ENCODE measurements around the gene SNAPC3. TPM values are rescaled to one million over a fixed set of nuclear protein-coding genes. Genes with fewer than 3 reads are reported as not detected.
"Not testable (repeated sequence)": the region's sequence is repeated elsewhere in the genome, so short reads cannot be mapped to it uniquely, and the experiment has no call there.

SNAPC3 gene
- polyA plus RNA-seq, 2 of the 4 experiments (the other 2 are of a cell fraction) = 28.9 to 35.1 TPM

GRCh38 chr9:15433661-15434060 lies 11.0 kb downstream of the SNAPC3 start (continued):
- TF ChIP-seq, protein P1, sequence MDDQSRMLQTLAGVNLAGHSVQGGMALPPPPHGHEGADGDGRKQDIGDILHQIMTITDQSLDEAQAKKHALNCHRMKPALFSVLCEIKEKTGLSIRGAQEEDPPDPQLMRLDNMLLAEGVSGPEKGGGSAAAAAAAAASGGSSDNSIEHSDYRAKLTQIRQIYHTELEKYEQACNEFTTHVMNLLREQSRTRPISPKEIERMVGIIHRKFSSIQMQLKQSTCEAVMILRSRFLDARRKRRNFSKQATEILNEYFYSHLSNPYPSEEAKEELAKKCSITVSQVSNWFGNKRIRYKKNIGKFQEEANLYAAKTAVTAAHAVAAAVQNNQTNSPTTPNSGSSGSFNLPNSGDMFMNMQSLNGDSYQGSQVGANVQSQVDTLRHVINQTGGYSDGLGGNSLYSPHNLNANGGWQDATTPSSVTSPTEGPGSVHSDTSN (IDR thresholded peaks at IDR 0.05) = no peak

- H3K27ac ChIP-seq = no peak overlapping the region
- TF ChIP-seq BCL3 (IDR thresholded peaks at IDR 0.05) (no peak), RAD21 (conservative IDR thresholded peaks at IDR 0.05 in 1 of 2, IDR thresholded peaks at IDR 0.05 in 1 of 2) (no peak), PHF8 (IDR thresholded peaks at IDR 0.05; ENCODE audit: borderline replicate concordance, low read depth) (no peak), SREBF2 (IDR thresholded peaks at IDR 0.05) (no peak), ESRRA (IDR thresholded peaks at IDR 0.05; ENCODE audit: borderline replicate concordance, low read length) (no peak), JUN (IDR thresholded peaks at IDR 0.05) (no peak), NPAS2 (CRISPR knock-in tag; IDR thresholded peaks at IDR 0.05; ENCODE audit: borderline replicate concordance) (no peak)
- TF ChIP-seq, protein P2, sequence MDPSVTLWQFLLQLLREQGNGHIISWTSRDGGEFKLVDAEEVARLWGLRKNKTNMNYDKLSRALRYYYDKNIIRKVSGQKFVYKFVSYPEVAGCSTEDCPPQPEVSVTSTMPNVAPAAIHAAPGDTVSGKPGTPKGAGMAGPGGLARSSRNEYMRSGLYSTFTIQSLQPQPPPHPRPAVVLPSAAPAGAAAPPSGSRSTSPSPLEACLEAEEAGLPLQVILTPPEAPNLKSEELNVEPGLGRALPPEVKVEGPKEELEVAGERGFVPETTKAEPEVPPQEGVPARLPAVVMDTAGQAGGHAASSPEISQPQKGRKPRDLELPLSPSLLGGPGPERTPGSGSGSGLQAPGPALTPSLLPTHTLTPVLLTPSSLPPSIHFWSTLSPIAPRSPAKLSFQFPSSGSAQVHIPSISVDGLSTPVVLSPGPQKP (IDR thresholded peaks at IDR 0.05; ENCODE audit: low read depth, low read length) = no peak
- FAIRE-seq (no peak), DNase-seq (ENCODE audit: low read depth in 1 of 2, low spot score in 1 of 2) (no peak), ATAC-seq (no peak)
- WGBS (ENCODE audit: missing lambda C conversion rate) = 97% methylated on average over 7 of the region's 7 CpGs
- no peak overlapping the region for H3K4me2 ChIP-seq
- H3K4me1 ChIP-seq = peaks cover 8% of the 10 kb centered on the region; the same call in 2 of the 3 replicates
- ChIA-PET CTCF (no interaction called here), POLR2A (no interaction called here)
- H3K4me3 ChIP-seq = no peak overlapping the region
- no peaks in the 10 kb centered on the region for H3K9me3 ChIP-seq
Observed at GRCh38 chr9:15438891-15439290, 16.2 kb downstream of the SNAPC3 start.

GRCh38 chr9:15441841-15442240 lies 19.2 kb downstream of the SNAPC3 start:
- H3K9me3 ChIP-seq; POLR2A ChIA-PET; H3K4me3 ChIP-seq; FAIRE-seq; CTCF ChIA-PET; ATAC-seq; DNase-seq (ENCODE audit: low read depth in 1 of 2, low spot score in 1 of 2); H3K4me1 ChIP-seq; H3K4me2 ChIP-seq: not testable (repeated sequence)
- H3K27ac ChIP-seq = peak overlapping the region in 1 of 2 experiments; percentile 65; a peak in 2 of 6 replicates
- WGBS (ENCODE audit: missing lambda C conversion rate) = no CpG with 5 or more reads among the region's 29 CpGs

DNA sequence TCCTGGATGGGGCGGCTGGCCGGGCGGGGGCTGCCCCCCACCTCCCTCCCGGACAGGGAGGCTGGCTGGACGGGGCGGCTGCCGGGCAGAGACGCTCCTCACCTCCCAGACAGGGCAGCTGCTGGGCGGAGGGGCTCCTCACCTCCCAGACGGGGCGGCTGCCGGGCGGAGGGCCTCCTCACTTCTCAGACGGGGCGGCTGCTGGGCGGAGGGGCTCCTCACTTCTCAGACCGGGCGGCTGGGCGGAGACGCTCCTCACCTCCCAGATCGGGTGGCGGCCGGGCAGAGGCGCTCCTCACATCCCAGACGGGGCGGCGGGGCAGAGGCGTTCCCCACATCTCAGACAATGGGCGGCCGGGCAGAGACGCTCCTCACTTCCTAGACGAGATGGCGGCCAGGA lies 19.6 kb downstream of the SNAPC3 start:
- H3K27ac ChIP-seq = peak overlapping the region in 1 of 2 experiments; percentile 65; a peak in 2 of 6 replicates
- DNase-seq (ENCODE audit: low read depth in 1 of 2, low spot score in 1 of 2); H3K4me1 ChIP-seq; ATAC-seq; H3K9me3 ChIP-seq; H3K4me2 ChIP-seq; CTCF ChIA-PET; POLR2A ChIA-PET; FAIRE-seq; H3K4me3 ChIP-seq: not testable (repeated sequence)
- WGBS (ENCODE audit: missing lambda C conversion rate) = 98% methylated on average over 14 of the region's 33 CpGs

GRCh38 chr9:15444141-15444540 lies 21.5 kb downstream of the SNAPC3 start:
- CTCF ChIA-PET = interaction anchor here (1.1 kb wide), 1 partner anchor 69 kb away, joined by 3 read pairs; no protein-coding TSS in a partner anchor
- Histone ChIP-seq H3K4me3 (no peak overlapping the region), H3K4me1 (peaks cover 8% of the 10 kb centered on the region; the same call in 2 of the 3 replicates), H3K9me3 (no peaks in the 10 kb centered on the region), H3K27ac (no peak overlapping the region), H3K4me2 (no peak overlapping the region)
- 83% methylated on average over 3 of the region's 3 CpGs for WGBS (ENCODE audit: missing lambda C conversion rate)
- POLR2A ChIA-PET = no interaction called here
- ATAC-seq (no peak), FAIRE-seq (no peak), DNase-seq (ENCODE audit: low read depth in 1 of 2, low spot score in 1 of 2) (no peak)
- TF ChIP-seq SMC3 (IDR thresholded peaks at IDR 0.05) (no peak), ZSCAN20 (CRISPR knock-in tag; IDR thresholded peaks at IDR 0.05) (no peak), RAD21 (conservative IDR thresholded peaks at IDR 0.05 in 1 of 2, IDR thresholded peaks at IDR 0.05 in 1 of 2) (no peak), RNF2 (IDR thresholded peaks at IDR 0.05; ENCODE audit: borderline replicate concordance, low read depth) (no peak), NFE2L2 (conservative IDR thresholded peaks at IDR 0.05; ENCODE audit: low read length) (no peak), HEYL (CRISPR knock-in tag; IDR thresholded peaks at IDR 0.05) (no peak), RARB (CRISPR knock-in tag; IDR thresholded peaks at IDR 0.05) (no peak), TP53 (CRISPR knock-in tag; IDR thresholded peaks at IDR 0.05) (no peak), ZFP36 (IDR thresholded peaks at IDR 0.05; ENCODE audit: borderline replicate concordance, partially characterized antibody) (no peak), EHMT2 (IDR thresholded peaks at IDR 0.05; ENCODE audit: low read depth) (no peak)
- TF ChIP-seq, protein P3, sequence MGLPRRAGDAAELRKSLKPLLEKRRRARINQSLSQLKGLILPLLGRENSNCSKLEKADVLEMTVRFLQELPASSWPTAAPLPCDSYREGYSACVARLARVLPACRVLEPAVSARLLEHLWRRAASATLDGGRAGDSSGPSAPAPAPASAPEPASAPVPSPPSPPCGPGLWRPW (IDR thresholded peaks at IDR 0.05) = no peak
- TF ChIP-seq, protein P2 (IDR thresholded peaks at IDR 0.05; ENCODE audit: low read depth, low read length) = no peak
- TF ChIP-seq, protein P4, sequence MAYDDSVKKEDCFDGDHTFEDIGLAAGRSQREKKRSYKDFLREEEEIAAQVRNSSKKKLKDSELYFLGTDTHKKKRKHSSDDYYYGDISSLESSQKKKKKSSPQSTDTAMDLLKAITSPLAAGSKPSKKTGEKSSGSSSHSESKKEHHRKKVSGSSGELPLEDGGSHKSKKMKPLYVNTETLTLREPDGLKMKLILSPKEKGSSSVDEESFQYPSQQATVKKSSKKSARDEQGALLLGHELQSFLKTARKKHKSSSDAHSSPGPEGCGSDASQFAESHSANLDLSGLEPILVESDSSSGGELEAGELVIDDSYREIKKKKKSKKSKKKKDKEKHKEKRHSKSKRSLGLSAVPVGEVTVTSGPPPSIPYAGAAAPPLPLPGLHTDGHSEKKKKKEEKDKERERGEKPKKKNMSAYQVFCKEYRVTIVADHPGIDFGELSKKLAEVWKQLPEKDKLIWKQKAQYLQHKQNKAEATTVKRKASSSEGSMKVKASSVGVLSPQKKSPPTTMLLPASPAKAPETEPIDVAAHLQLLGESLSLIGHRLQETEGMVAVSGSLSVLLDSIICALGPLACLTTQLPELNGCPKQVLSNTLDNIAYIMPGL (CRISPR knock-in tag; IDR thresholded peaks at IDR 0.05; ENCODE audit: borderline replicate concordance) = no peak
